PC-3 (cell line): ENCODE measurements around the gene TIMM23. TPM values are rescaled to one million over a fixed set of nuclear protein-coding genes. Genes with fewer than 3 reads are reported as not detected.

Experiments used
- ATAC-seq: fragments of 200-7000 bp; cut with Tn5 transposase; 2 replicates; pipeline ENCODE4 v1.9.1; 2020; ENCODE audit warnings: mild to moderate bottlenecking, moderate library complexity
- BruUV-seq: library from RNA; stranded (reverse); fragments of 400-500 nt; replicated peaks from 2 replicates; lab custom pipeline; 2021; lab: Mats Ljungman, UMichigan
- CTCF ChIA-PET: fragments of 300-600 bp; sonication (Branson Sonifier 250); formaldehyde crosslinking; loops from one replicate; lab custom pipeline; 2022; ENCODE audit warnings: antibody characterized with exemption; lab: Charles Lee
- POLR2A ChIA-PET: fragments of 300-600 bp; sonication (Branson Sonifier 250); formaldehyde crosslinking; loops from one replicate; lab custom pipeline; 2022; ENCODE audit warnings: antibody characterized with exemption; ENCODE audit not compliant: unreplicated experiment; lab: Charles Lee
- DNase-seq: peaks from one replicate; pipeline ENCODE4 v3.0.0-alpha.2; 2015
- H2AFZ ChIP-seq: fragments of 300-600 bp; sonication (generic); 2 replicates; pipeline ENCODE4 v1.6.0; 2016; ENCODE audit warnings: antibody characterized with exemption, low read length
- H3F3A ChIP-seq: fragments of 300-600 bp; sonication (generic); one replicate; pipeline ENCODE4 v1.6.0; 2017; ENCODE audit warnings: antibody characterized with exemption, low read length, control low read depth, mild to moderate bottlenecking; ENCODE audit not compliant: unreplicated experiment
- H3K27ac ChIP-seq: fragments of 300-600 bp; sonication (generic); 2 replicates; pipeline ENCODE4 v1.5.1; 2016; ENCODE audit warnings: mild to moderate bottlenecking, low read length
- H3K27me3 ChIP-seq: fragments of 300-600 bp; sonication (generic); 2 replicates; pipeline ENCODE4 v1.6.1; 2016; ENCODE audit warnings: low read length, mixed read lengths
- H3K36me3 ChIP-seq: fragments of 300-600 bp; sonication (generic); 2 replicates; pipeline ENCODE4 v1.6.1; 2016; ENCODE audit warnings: low read depth, mixed run types, low read length, mixed read lengths
- H3K4me1 ChIP-seq: fragments of 300-600 bp; sonication (generic); 2 replicates; pipeline ENCODE4 v1.5.1; 2016; ENCODE audit warnings: low read length; ENCODE audit not compliant: insufficient read depth
- H3K4me2 ChIP-seq: fragments of 300-600 bp; sonication (generic); 2 replicates; pipeline ENCODE4 v1.6.0; 2016; ENCODE audit warnings: low read length
- H3K4me3 ChIP-seq: fragments of 300-600 bp; sonication (generic); 2 replicates; pipeline ENCODE4 v1.5.1; 2016; ENCODE audit warnings: mild to moderate bottlenecking, low read length, mixed read lengths
- H3K79me2 ChIP-seq: fragments of 300-600 bp; sonication (generic); 2 replicates; pipeline ENCODE4 v1.6.1; 2017; ENCODE audit warnings: low read length, mixed read lengths
- H3K9ac ChIP-seq: fragments of 300-600 bp; sonication (generic); 2 replicates; pipeline ENCODE4 v1.6.0; 2016; ENCODE audit warnings: mild to moderate bottlenecking, low read length
- H3K9me2 ChIP-seq: fragments of 300-600 bp; sonication (generic); replicated peaks from 2 replicates; pipeline ENCODE4 v1.6.1; 2016; ENCODE audit warnings: mixed run types, low read length, mixed read lengths
- H3K9me3 ChIP-seq: fragments of 300-600 bp; sonication (generic); 2 replicates; pipeline ENCODE4 v1.6.1; 2016; ENCODE audit warnings: low read length, mixed read lengths
- H4K20me1 ChIP-seq: fragments of 300-600 bp; sonication (generic); 2 replicates; pipeline ENCODE4 v1.6.1; 2016; ENCODE audit warnings: low read length, mixed read lengths
- CTCF ChIP-seq: fragments of 300-600 bp; sonication (generic); conservative IDR thresholded peaks from 2 replicates; pipeline ENCODE4 v1.5.1; 2017; ENCODE audit warnings: antibody characterized with exemption, low read depth, mild to moderate bottlenecking, low read length
- EZH2 ChIP-seq: fragments of 300-600 bp; sonication (generic); IDR thresholded peaks from one replicate; pipeline ENCODE4 v1.6.1; 2017; ENCODE audit warnings: antibody characterized with exemption, mild to moderate bottlenecking, low read length; ENCODE audit not compliant: unreplicated experiment
- EZH2phosphoT487 ChIP-seq: fragments of 300-600 bp; sonication (generic); IDR thresholded peaks from 2 replicates; pipeline ENCODE4 v1.6.1; 2018; ENCODE audit warnings: mild to moderate bottlenecking, antibody characterized with exemption, low read length, borderline replicate concordance
- intact Hi-C: fragments of 100-400 bp; cut with micrococcal nuclease; formaldehyde crosslinking; loops from 2 replicates; pipeline ENCODE4 v1.9.0; 2023
- total RNA-seq: library from RNA; depleted of rRNA; stranded (reverse); fragments of >200 nt; gene quantifications from 2 replicates; pipeline ENCODE4 v1.2.3, GENCODE V29; 2014

TIMM23 gene
- total RNA-seq, 1 experiment from 2014 or later: 97.9 TPM

GRCh38 chr10:46012746-46013145 lies 40.5 kb downstream of the TIMM23 start:
- Histone ChIP-seq H3K79me2 (peaks cover 23% of the 10 kb centered on the region), H3K4me3 (no peak overlapping the region), H3K4me1 (peaks cover 7% of the 10 kb centered on the region), H3K27me3 (no peaks in the 10 kb centered on the region), H2AFZ (no peak overlapping the region), H3K36me3 (peaks cover 44% of the 10 kb centered on the region), H3K4me2 (no peak overlapping the region), H3K9me2 (no peaks in the 10 kb centered on the region), H3K9me3 (no peaks in the 10 kb centered on the region), H3K9ac (no peak overlapping the region), H4K20me1 (peaks cover 4% of the 10 kb centered on the region; the same call in 1 of the 2 replicates), H3F3A (no peaks in the 10 kb centered on the region), H3K27ac (no peak overlapping the region)
- ChIA-PET POLR2A (no interaction called here), CTCF (no interaction called here)
- no peak for DNase-seq
- ATAC-seq: peak; percentile 20; the same call in 1 of the 2 replicates
- TF ChIP-seq CTCF: no peak
- TF ChIP-seq EZH2: no peak
- no peak for TF ChIP-seq EZH2phosphoT487
- BruUV-seq: no TSS peak
- intact Hi-C loops: no loop called here

DNA sequence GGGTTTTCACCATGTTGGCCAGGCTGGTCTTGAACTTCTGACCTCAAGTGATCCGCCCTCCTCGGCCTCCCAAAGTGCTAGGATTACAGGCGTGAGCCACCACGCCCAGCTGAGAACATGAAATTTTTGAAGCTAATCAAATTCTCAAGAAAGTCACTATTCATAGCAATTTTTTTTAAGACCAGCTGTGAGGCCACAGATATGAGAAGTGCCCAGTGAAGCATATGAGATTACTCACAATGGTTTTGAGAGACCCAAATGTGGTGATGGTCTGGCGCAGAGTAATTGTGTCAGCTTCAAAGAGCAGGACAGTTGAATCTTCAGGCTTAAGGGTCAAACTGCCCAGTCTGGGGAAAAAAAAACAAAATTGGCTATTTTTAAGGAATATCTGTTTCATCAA lies 41.9 kb downstream of the TIMM23 start:
- intact Hi-C loops: no loop called here
- Histone ChIP-seq H3K36me3 (peaks cover 34% of the 10 kb centered on the region), H4K20me1 (peaks cover 14% of the 10 kb centered on the region; the same call in 1 of the 2 replicates), H3K9me2 (no peaks in the 10 kb centered on the region), H3K27me3 (no peaks in the 10 kb centered on the region), H3K27ac (no peak overlapping the region), H3K4me3 (no peak overlapping the region), H3F3A (no peaks in the 10 kb centered on the region), H3K79me2 (peaks cover 37% of the 10 kb centered on the region), H3K4me1 (peaks cover 7% of the 10 kb centered on the region), H3K4me2 (no peak overlapping the region), H3K9ac (no peak overlapping the region), H3K9me3 (no peaks in the 10 kb centered on the region), H2AFZ (no peak overlapping the region)
- no peak for ATAC-seq
- CTCF ChIA-PET: no interaction called here
- no TSS peak for BruUV-seq
- POLR2A ChIA-PET: no interaction called here
- DNase-seq: no peak
- TF ChIP-seq EZH2phosphoT487 (no peak), CTCF (no peak), EZH2 (no peak)

GRCh38 chr10:46014683-46015405 lies 42.6 kb downstream of the TIMM23 start:
- Histone ChIP-seq H3K79me2 (peaks cover 44% of the 10 kb centered on the region), H3K9ac (no peak overlapping the region), H3K9me3 (no peaks in the 10 kb centered on the region), H2AFZ (no peak overlapping the region), H3K27ac (no peak overlapping the region), H4K20me1 (peaks cover 20% of the 10 kb centered on the region; the same call in 1 of the 2 replicates), H3K9me2 (no peaks in the 10 kb centered on the region), H3K4me1 (peaks cover 7% of the 10 kb centered on the region), H3K36me3 (peaks cover 30% of the 10 kb centered on the region; the same call in 1 of the 2 replicates), H3F3A (no peaks in the 10 kb centered on the region), H3K27me3 (no peaks in the 10 kb centered on the region), H3K4me3 (no peak overlapping the region), H3K4me2 (no peak overlapping the region)
- ATAC-seq (peak; percentile 20), DNase-seq (no peak)
- intact Hi-C loops: no loop called here
- TF ChIP-seq EZH2phosphoT487 (no peak), EZH2 (no peak), CTCF (no peak)
- CTCF ChIA-PET: no interaction called here
- POLR2A ChIA-PET: no interaction called here
- BruUV-seq: no TSS peak
